Esophagus squamous epithelium (tissue), 4 donors: ENCODE data around the gene SNN.

Source experiments
- POLR2A ChIP-seq, 4 donors: fragments of 450-650 bp; IDR thresholded peaks; one replicate each; pipeline ENCODE4 v1.6.1; 2017; ENCODE audit warnings: antibody characterized with exemption in 4 of 4, mild to moderate bottlenecking in 4 of 4, moderate library complexity in 3 of 4
- TF ChIP-seq, protein P1 (sequence below), 6 experiments: fragments of 450-650 bp in 4 of 6; fragments of 200-600 bp in 2 of 6; sonication (generic) in 2 of 6; IDR thresholded peaks; one replicate each; pipeline ENCODE4 v1.5.1; 2016 to 2019; ENCODE audit warnings: antibody characterized with exemption in 6 of 6, mild to moderate bottlenecking in 4 of 6, moderate library complexity in 4 of 6

DNA sequence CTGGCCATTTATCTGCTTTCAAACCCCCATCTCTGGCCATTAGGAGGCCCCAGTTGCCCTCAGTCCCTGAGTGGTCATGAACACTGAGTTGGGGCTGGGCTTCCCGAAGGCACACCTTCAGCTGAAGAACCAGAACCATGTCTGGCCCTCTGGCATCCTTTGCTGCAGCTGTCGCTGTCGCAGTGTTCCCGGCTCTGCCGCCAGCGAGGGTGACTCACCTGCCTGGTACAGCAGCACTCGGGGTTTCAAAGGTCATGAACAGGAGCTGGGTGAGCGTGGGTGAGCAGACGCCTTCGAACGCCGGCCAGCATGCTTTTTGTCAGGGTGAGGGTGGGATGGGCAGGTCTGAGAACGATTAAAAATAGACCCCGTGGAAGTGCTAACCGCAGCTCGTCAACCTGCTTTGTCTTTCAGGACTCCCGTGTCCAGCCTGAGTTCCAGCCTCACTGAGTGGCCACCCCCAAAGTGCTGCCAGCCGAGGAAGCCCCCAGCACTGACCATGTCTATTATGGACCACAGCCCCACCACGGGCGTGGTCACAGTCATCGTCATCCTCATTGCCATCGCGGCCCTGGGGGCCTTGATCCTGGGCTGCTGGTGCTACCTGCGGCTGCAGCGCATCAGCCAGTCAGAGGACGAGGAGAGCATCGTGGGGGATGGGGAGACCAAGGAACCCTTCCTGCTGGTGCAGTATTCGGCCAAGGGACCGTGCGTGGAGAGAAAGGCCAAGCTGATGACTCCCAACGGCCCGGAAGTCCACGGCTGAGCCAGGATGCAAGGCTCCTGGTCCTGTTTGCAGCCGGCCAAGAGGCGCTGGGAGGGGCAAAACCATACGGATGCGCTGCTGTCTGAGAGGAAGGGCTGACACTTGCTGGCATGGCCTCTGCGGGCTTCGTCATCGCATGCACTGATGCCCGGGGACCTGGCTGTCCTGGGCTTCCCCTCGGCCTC lies 7.6 kb downstream of the SNN start:
- no peak for TF ChIP-seq POLR2A (IDR thresholded peaks at IDR 0.05)
- TF ChIP-seq, protein P1, sequence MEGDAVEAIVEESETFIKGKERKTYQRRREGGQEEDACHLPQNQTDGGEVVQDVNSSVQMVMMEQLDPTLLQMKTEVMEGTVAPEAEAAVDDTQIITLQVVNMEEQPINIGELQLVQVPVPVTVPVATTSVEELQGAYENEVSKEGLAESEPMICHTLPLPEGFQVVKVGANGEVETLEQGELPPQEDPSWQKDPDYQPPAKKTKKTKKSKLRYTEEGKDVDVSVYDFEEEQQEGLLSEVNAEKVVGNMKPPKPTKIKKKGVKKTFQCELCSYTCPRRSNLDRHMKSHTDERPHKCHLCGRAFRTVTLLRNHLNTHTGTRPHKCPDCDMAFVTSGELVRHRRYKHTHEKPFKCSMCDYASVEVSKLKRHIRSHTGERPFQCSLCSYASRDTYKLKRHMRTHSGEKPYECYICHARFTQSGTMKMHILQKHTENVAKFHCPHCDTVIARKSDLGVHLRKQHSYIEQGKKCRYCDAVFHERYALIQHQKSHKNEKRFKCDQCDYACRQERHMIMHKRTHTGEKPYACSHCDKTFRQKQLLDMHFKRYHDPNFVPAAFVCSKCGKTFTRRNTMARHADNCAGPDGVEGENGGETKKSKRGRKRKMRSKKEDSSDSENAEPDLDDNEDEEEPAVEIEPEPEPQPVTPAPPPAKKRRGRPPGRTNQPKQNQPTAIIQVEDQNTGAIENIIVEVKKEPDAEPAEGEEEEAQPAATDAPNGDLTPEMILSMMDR (IDR thresholded peaks at IDR 0.05), result no peak
